SH-SY5Y (cell line): ENCODE data around the gene SPP1.

Source experiments
- GATA2 ChIP-seq: IDR thresholded peaks from 2 replicates; pipeline ENCODE4 v1.6.1; 2011; ENCODE audit warnings: mild to moderate bottlenecking, low read depth, low read length
- GATA3 ChIP-seq: IDR thresholded peaks from 2 replicates; pipeline ENCODE4 v1.6.1; 2011; ENCODE audit warnings: low read depth, mild to moderate bottlenecking, low read length, moderate library complexity

DNA sequence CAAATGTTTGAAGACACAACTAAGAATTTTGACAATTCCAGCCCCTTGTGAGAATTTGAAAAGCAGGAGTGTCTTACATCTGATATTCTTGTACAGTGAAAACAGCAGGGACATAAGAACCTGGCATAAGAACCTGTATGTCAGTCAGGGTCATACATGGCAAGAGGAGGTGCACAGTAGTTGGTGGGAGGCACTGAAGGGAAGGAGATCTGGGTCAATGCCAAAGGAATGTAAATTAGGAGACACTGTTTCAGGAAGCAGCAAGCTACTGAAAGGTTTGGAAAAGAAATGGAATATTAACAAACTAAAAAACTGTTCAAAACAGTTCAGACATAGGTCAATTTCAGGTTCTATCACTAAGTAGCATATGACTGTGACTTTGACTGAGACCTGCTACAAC, 25.0 kb upstream of the SPP1 start:
- TF ChIP-seq GATA2 (no peak), GATA3 (no peak)
